Epithelial cell of esophagus (primary cell): ENCODE data around the gene PLA2G4A.

Source experiments
- DNase-seq: peaks from one replicate; pipeline ENCODE4 v3.0.0; 2010; ENCODE audit warnings: low read depth
- H3K4me3 ChIP-seq: 2 replicates; pipeline ENCODE4 v1.5.1; 2011; ENCODE audit warnings: mild to moderate bottlenecking, low read length, control low read depth
- TF ChIP-seq, protein P1 (sequence below): IDR thresholded peaks from 2 replicates; pipeline ENCODE4 v1.5.1; 2011; ENCODE audit warnings: low read depth, mild to moderate bottlenecking, low read length, control low read depth, inconsistent platforms; ENCODE audit not compliant: insufficient read depth; ENCODE audit errors: missing control alignments

Gene PLA2G4A

DNA sequence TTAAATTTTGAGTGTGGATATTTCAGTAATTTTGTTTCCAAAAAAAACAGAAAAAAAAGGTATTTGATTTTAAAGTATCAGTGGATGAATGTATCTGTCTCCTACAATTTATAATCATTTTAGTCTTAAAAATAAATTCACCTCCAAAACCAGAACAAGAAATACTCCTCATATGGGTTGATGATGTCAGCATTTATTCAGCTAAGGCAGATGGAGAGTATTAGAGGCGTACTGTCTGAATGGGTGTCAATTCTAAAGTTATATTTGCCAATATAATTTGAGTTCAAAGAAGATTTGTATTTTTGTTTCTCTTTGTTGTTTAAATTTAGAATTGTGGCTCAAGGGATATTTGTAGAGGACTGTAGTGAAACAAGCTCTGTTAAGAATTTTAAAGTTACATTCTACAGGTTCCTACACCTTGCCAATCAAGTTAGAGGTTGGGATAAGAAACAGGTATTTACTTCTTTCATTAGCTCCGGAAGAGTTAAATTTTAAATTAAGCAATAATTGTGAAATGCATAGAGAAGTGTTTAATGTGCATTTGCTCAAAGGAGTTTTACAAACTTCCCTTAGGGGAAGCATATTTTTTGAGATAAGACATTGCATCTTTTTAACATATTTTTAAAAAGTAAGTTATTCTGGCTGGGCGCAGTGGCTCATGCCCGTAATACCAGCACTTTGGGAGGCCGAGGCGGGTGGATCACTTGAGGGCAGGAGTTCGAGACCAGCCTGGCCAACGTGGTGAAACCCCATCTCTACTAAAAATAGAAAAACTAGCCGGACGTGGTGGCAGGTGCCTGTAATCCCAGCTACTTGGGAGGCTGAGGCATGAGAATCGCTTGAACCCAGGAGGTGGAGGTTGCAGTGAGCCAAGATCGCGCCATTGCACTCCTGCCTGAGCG, 1.2 kb downstream of the PLA2G4A start:
- no peak for DNase-seq
- H3K4me3 ChIP-seq = peak overlapping the region; percentile 70
- TF ChIP-seq, protein P1, sequence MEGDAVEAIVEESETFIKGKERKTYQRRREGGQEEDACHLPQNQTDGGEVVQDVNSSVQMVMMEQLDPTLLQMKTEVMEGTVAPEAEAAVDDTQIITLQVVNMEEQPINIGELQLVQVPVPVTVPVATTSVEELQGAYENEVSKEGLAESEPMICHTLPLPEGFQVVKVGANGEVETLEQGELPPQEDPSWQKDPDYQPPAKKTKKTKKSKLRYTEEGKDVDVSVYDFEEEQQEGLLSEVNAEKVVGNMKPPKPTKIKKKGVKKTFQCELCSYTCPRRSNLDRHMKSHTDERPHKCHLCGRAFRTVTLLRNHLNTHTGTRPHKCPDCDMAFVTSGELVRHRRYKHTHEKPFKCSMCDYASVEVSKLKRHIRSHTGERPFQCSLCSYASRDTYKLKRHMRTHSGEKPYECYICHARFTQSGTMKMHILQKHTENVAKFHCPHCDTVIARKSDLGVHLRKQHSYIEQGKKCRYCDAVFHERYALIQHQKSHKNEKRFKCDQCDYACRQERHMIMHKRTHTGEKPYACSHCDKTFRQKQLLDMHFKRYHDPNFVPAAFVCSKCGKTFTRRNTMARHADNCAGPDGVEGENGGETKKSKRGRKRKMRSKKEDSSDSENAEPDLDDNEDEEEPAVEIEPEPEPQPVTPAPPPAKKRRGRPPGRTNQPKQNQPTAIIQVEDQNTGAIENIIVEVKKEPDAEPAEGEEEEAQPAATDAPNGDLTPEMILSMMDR = no peak

DNA sequence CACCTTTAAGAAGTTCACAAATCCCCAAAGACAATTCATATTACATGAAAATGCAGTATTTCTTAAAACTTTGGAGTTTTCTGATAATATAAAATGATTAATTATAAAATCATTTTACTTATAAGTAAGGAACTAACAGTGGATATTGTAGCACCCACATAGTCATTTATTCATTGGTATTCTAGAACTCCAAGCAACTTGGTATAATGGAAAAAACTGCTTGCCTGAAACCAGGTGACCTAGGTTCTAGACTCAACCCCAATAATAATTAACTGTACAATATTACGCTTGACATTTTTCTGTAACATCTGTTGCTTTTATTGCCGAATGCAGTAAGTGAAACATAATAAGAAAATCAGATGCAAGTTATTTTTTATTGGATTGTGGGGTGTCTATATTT, 2.4 kb downstream of the PLA2G4A start:
- TF ChIP-seq, protein P1 = no peak

DNA sequence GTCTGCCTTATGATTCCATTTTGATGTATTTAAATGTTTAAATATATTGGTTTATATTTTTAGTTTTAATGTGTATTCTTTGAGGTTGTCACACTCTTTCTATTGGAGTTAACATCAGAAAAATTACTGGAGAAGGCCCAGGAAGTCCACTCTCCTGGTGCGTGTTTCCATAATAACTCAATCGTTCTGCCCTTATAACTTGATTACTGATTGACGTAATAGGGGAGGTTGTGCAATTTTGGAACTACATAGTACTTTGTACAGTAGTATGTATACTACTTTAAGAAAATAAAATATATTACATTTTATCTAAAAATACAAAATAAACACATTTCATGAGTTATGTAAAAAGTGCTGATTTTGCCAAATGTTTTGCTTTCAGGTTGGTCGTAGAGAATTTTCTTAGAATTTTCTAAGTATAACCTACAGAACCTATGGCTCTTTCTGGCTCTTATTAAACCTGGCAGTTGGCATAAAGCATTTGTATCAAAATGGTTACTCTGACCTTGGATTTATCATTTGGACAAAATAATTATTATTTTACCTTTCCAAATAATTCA, 5.7 kb downstream of the PLA2G4A start:
- no peak for DNase-seq
- no peak overlapping the region for H3K4me3 ChIP-seq
- TF ChIP-seq, protein P1 = no peak

More for the DNA sequence above, 2.4 kb downstream of the PLA2G4A start:
- H3K4me3 ChIP-seq = no peak overlapping the region
- DNase-seq = no peak

DNA sequence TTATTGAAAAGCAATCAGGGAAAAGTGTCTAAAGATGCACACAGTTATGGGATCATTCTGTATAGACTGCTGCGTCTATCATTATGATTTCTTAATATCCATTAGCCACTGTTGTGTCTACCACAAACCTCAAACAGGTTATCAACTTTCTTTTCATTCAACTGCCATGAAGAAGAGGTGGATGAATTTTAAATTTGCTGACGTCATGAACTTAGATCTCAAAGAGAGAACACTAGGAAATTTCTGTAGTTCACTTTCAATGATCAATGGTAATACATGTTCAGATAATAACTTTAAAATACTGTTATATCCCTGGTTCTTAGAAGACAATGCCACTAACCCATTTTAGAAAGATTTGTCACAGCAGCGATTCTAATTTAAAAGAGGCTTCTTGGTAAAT, 6.7 kb downstream of the PLA2G4A start:
- TF ChIP-seq, protein P1 = no peak
- no peak for DNase-seq
- H3K4me3 ChIP-seq = no peak overlapping the region

DNA sequence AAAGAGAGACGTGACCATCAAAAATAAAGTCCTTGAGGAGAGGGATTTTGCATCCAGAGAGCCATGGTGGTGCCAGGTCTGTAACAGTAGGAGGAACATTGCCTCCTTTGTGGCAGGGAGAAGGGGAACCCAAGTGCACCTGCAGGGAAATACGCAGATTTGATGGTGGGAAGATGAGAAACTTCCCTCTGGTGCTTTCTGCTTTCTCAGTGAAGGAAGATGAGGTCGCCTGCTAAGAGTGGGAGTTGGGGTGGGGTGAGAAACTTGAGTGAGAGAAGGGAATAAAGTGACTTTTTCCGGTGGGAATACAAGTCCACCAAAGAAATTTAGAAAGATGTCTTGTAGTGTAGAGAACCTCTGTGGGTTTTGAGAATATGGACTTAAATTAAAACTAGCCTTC, 9.1 kb downstream of the PLA2G4A start:
- H3K4me3 ChIP-seq = no peak overlapping the region
- no peak for DNase-seq
- TF ChIP-seq, protein P1 = no peak

DNA sequence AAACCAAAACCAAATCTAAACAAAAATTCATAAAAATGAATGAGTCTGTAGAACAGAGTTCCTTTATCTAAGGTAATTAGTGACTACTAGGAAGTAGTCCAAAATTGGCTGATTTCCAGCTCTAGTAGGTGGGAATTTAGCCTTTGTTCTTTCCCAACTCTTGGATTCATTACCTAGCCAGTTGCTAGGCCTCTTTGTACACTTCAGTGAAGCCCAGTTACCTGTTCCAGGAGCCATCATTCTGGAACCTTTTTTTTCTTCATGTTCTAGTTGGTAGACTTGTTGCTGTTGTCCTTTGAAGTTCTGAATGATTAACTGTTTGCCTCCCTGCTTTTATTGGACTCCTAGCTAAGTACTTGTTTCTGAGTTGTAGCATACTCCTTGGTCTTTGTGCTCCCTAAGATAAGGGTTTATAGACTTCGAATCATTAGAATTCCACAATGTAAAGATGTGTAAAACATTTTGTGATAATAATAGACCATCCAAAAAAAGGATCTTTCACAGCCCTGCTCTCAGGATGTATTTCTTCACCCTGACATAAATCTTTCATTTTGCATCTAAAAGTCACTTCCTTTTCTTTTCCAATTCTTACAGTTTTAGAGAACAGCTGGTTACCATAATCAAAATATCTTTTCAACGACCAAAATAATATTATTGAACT, 9.8 kb downstream of the PLA2G4A start:
- no peak overlapping the region for H3K4me3 ChIP-seq
- DNase-seq = peak; percentile 51
- TF ChIP-seq, protein P1 = no peak

DNA sequence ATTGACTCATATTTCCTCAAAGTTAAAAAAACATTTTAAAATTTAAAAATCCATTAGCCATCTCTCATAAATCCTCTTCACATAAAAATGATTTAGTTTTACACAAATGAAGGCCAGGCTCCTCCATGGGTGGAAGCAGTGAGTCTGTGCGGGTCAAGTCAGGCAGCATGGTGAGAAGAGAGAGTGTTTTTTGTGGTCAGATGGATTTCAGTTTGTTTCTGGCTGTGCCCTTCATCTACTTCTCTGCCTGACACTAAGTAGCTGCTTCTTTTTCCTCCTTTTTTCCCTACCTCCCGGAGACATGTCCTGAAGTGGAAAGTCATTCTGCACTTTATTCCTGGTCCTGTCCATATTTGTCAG, 10.3 kb downstream of the PLA2G4A start:
- no peak overlapping the region for H3K4me3 ChIP-seq
- DNase-seq = no peak
- TF ChIP-seq, protein P1 = no peak
